ENCODE results near the gene PCMT1.

The PCMT1 gene

DNA sequence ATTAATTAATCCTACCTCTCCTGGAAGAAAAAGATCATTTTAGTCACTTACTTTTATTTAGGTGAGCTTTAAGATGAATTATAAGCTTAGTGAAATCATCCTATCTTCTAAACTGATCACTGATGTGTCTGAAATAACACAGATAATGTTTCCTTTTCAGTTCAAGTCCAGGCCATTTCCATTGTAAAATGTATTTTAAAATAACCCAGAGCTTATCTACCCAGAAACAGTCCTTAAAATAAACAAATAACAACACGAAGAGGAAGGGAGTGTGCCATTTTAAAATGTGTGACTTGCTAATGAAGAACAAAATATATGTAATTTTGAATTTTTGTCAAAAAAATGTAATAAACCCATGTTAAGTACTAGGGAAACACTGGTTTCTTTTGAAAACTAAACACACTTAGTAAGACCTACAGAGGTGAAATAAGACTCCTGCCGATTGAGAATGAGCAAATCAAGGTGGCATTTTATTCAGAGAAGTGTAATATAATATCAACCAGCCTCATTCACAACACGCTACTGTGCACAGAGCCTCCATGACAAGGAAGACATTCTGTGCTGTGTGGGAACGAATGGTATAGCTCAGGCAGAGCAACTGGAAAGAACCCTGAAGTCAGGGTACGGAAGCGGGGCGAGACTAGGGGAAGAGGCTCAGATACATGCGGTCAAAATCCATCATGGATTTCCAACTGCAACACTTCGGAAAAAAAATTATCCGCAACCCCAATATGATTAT, 106.9 kb downstream of the PCMT1 start:
- no peak overlapping the region for H3K4me3 ChIP-seq (ENCODE audit: low read depth, low read length)
- DNase-seq (ENCODE audit: low read depth) = no peak
- TF ChIP-seq MYC (IDR thresholded peaks at IDR 0.05; ENCODE audit: low read depth, low read length) = no peak
- TF ChIP-seq, protein P1, sequence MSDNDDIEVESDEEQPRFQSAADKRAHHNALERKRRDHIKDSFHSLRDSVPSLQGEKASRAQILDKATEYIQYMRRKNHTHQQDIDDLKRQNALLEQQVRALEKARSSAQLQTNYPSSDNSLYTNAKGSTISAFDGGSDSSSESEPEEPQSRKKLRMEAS (IDR thresholded peaks at IDR 0.05; ENCODE audit: low read depth, low read length) = no peak
- TF ChIP-seq, protein P2, sequence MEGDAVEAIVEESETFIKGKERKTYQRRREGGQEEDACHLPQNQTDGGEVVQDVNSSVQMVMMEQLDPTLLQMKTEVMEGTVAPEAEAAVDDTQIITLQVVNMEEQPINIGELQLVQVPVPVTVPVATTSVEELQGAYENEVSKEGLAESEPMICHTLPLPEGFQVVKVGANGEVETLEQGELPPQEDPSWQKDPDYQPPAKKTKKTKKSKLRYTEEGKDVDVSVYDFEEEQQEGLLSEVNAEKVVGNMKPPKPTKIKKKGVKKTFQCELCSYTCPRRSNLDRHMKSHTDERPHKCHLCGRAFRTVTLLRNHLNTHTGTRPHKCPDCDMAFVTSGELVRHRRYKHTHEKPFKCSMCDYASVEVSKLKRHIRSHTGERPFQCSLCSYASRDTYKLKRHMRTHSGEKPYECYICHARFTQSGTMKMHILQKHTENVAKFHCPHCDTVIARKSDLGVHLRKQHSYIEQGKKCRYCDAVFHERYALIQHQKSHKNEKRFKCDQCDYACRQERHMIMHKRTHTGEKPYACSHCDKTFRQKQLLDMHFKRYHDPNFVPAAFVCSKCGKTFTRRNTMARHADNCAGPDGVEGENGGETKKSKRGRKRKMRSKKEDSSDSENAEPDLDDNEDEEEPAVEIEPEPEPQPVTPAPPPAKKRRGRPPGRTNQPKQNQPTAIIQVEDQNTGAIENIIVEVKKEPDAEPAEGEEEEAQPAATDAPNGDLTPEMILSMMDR (IDR thresholded peaks at IDR 0.05; ENCODE audit: low read depth, low read length) = no peak
- no peak for TF ChIP-seq POLR2A (IDR thresholded peaks at IDR 0.05; ENCODE audit: extremely low read depth, insufficient read length)

DNA sequence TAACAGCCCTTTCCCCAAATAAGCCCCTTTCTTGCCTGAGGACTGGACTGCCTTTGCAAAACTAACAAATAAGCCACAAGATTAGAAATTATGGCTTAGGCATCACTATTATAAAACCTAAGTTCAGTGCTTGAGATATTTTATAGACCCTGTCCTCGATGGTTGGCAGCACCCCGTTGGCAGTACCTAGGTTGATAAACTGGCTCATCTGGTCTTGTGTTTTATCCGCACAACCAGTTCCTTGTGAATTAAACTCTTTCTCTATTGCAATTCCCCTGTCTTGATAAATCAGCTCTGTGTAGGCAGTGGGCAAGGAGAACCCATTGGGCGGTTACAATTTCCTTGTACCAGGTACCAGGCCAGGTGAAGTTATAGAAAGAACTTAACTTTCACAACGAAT, 108.0 kb downstream of the PCMT1 start:
- no peak for DNase-seq (ENCODE audit: low read depth)
- no peak overlapping the region for H3K4me3 ChIP-seq (ENCODE audit: low read depth, low read length)
- TF ChIP-seq, protein P2 (IDR thresholded peaks at IDR 0.05; ENCODE audit: low read depth, low read length) = no peak
- TF ChIP-seq, protein P1 (IDR thresholded peaks at IDR 0.05; ENCODE audit: low read depth, low read length) = no peak
- no peak for TF ChIP-seq MYC (IDR thresholded peaks at IDR 0.05; ENCODE audit: low read depth, low read length)
- TF ChIP-seq POLR2A (IDR thresholded peaks at IDR 0.05; ENCODE audit: extremely low read depth, insufficient read length) = no peak

DNA sequence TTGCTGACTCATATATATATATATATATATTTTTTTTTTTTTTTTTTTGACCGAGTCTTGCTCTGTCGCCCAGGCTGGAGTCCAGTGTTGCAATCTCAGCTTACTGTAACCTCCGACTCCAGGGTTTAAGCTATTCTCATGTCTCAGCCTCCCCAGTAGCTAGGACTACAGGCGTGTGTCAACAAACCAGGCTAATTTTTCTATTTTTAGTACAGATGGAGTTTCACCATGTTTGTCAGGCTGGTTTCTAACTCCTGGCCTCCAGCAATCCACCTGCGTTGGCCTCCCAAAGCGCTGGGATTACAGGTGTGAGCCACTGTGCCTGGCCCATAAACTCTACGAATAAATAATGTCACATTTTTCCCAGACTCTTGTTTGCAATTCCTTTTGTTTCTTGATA, 109.8 kb downstream of the PCMT1 start:
- no peak for TF ChIP-seq POLR2A (IDR thresholded peaks at IDR 0.05; ENCODE audit: extremely low read depth, insufficient read length)
- TF ChIP-seq, protein P1 (IDR thresholded peaks at IDR 0.05; ENCODE audit: low read depth, low read length) = no peak
- no peak for TF ChIP-seq MYC (IDR thresholded peaks at IDR 0.05; ENCODE audit: low read depth, low read length)
- TF ChIP-seq, protein P2 (IDR thresholded peaks at IDR 0.05; ENCODE audit: low read depth, low read length) = no peak
- no peak for DNase-seq (ENCODE audit: low read depth)
- H3K4me3 ChIP-seq (ENCODE audit: low read depth, low read length) = no peak overlapping the region

DNA sequence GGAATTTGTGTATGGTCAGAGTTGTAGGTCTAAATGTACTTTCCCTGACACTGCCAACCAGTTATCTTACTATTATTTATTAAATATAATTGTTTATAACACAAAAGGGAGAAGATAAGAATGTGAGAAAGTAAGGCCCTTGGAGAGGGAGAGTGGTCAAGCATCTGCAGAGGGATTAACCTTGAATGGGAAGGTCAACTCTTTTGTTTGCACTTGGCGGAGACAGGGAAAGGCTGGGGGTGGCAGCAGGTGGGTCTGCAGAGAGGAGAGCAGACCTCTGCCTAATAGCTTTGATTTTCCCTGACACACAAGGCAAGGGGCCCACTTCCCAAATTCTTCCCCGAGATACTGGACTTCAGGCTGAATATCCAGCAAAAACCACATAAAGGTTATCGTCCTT, 110.4 kb downstream of the PCMT1 start:
- no peak for DNase-seq (ENCODE audit: low read depth)
- TF ChIP-seq MYC (IDR thresholded peaks at IDR 0.05; ENCODE audit: low read depth, low read length) (no peak), POLR2A (IDR thresholded peaks at IDR 0.05; ENCODE audit: extremely low read depth, insufficient read length) (no peak)
- TF ChIP-seq, protein P2 (IDR thresholded peaks at IDR 0.05; ENCODE audit: low read depth, low read length) = no peak
- TF ChIP-seq, protein P1 (IDR thresholded peaks at IDR 0.05; ENCODE audit: low read depth, low read length) = no peak
- no peak overlapping the region for H3K4me3 ChIP-seq (ENCODE audit: low read depth, low read length)

DNA sequence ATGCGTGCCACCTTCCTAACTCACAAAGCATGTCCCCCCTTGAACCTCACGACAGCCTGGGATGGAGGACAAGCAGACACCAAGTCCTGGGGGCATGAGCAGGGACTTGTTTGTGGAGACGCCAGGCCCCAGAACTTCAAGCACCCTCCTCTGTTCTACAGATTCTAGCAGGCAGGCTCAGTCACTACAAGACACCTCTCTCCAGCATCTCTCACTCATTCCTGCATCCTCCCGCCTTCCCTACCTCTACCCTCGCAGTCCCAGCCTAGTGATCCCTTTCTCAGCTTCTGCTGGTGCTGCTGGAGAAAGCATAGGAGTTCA, 110.9 kb downstream of the PCMT1 start:
- DNase-seq (ENCODE audit: low read depth) = no peak

More for the DNA sequence above, 110.9 kb downstream of the PCMT1 start:
- H3K4me3 ChIP-seq (ENCODE audit: low read depth, low read length) = no peak overlapping the region
- TF ChIP-seq, protein P2 (IDR thresholded peaks at IDR 0.05; ENCODE audit: low read depth, low read length) = no peak
- TF ChIP-seq, protein P1 (IDR thresholded peaks at IDR 0.05; ENCODE audit: low read depth, low read length) = no peak
- TF ChIP-seq POLR2A (IDR thresholded peaks at IDR 0.05; ENCODE audit: extremely low read depth, insufficient read length) = no peak
- TF ChIP-seq MYC (IDR thresholded peaks at IDR 0.05; ENCODE audit: low read depth, low read length) = no peak

Data from NB4 (cell line).